ENCODE results near the gene KRTAP10-3. TPM values are rescaled to one million over a fixed set of nuclear protein-coding genes. Genes with fewer than 3 reads are reported as not detected.

Gene KRTAP10-3
- total RNA-seq, 6 experiments from 2014 or later: not detected

GRCh38 chr21:44557491-44558328, 885 bp downstream of the KRTAP10-3 start:
- no peaks in the 10 kb centered on the region for H3K4me1 ChIP-seq
- ATAC-seq (peak in 1 of 4 donors; percentile 44), DNase-seq (no peak)
- TF ChIP-seq CTCF (IDR thresholded peaks at IDR 0.05) (no peak), POLR2A (IDR thresholded peaks at IDR 0.05) (no peak)
- no peaks in the 10 kb centered on the region for H3K9me3 ChIP-seq
- H3K27me3 ChIP-seq: no peaks in the 10 kb centered on the region
- H3K27ac ChIP-seq: no peak overlapping the region
- 39% methylated on average over 21 of the region's 30 CpGs for WGBS (ENCODE audit: insufficient coverage, low coverage, low lambda C conversion rate, missing lambda C conversion rate)
- intact Hi-C loops (cut with DNase I): no loop called here
- H3K36me3 ChIP-seq: no peaks in the 10 kb centered on the region
- H3K4me3 ChIP-seq: no peak overlapping the region

GRCh38 chr21:44556879-44557278, 1.7 kb downstream of the KRTAP10-3 start:
- no peak for ATAC-seq
- no peak for DNase-seq
- no peak overlapping the region for H3K4me3 ChIP-seq
- no peaks in the 10 kb centered on the region for H3K4me1 ChIP-seq
- H3K36me3 ChIP-seq: no peaks in the 10 kb centered on the region
- no peak overlapping the region for H3K27ac ChIP-seq
- H3K27me3 ChIP-seq: no peaks in the 10 kb centered on the region
- TF ChIP-seq CTCF (IDR thresholded peaks at IDR 0.05): no peak
- no peak for TF ChIP-seq POLR2A (IDR thresholded peaks at IDR 0.05)
- WGBS (ENCODE audit: insufficient coverage, low coverage, low lambda C conversion rate, missing lambda C conversion rate): 66% methylated on average over 9 of the region's 9 CpGs
- H3K9me3 ChIP-seq: no peaks in the 10 kb centered on the region
- intact Hi-C loops (cut with DNase I): no loop called here

- Histone ChIP-seq H3K4me3 (no peak overlapping the region), H3K27ac (no peak overlapping the region), H3K4me1 (no peaks in the 10 kb centered on the region), H3K36me3 (no peaks in the 10 kb centered on the region), H3K27me3 (no peaks in the 10 kb centered on the region), H3K9me3 (no peaks in the 10 kb centered on the region)
- no peak for DNase-seq
- TF ChIP-seq CTCF (IDR thresholded peaks at IDR 0.05) (no peak), POLR2A (IDR thresholded peaks at IDR 0.05) (no peak)
- ATAC-seq: no peak
- WGBS (ENCODE audit: insufficient coverage, low coverage, low lambda C conversion rate, missing lambda C conversion rate): 60% methylated on average over 7 of the region's 13 CpGs
- intact Hi-C loops (cut with DNase I): no loop called here
These were observed 3.3 kb downstream of the KRTAP10-3 start for GRCh38 chr21:44555200-44555875.

- Histone ChIP-seq H3K4me1 (no peaks in the 10 kb centered on the region), H3K4me3 (no peak overlapping the region), H3K36me3 (no peaks in the 10 kb centered on the region), H3K27ac (no peak overlapping the region), H3K27me3 (no peaks in the 10 kb centered on the region), H3K9me3 (no peaks in the 10 kb centered on the region)
- ATAC-seq: no peak
- intact Hi-C loops (cut with DNase I): no loop called here
- no peak for DNase-seq
- TF ChIP-seq POLR2A (IDR thresholded peaks at IDR 0.05) (no peak), CTCF (IDR thresholded peaks at IDR 0.05) (no peak)
- WGBS (ENCODE audit: insufficient coverage, low coverage, low lambda C conversion rate, missing lambda C conversion rate): 72% methylated on average over 2 of the region's 13 CpGs
These were observed 5.9 kb downstream of the KRTAP10-3 start for GRCh38 chr21:44552681-44553080.

Data from right lobe of liver (tissue), 6 donors.